OCI-LY7 (cell line): ENCODE data around the gene ARRDC3. TPM values are rescaled to one million over a fixed set of nuclear protein-coding genes. Genes with fewer than 3 reads are reported as not detected.

Experiments used
- BruUV-seq: library from RNA; stranded (reverse); fragments of 400-500 nt; replicated peaks from 2 replicates; lab custom pipeline; 2021; lab: Mats Ljungman, UMichigan
- CTCF ChIA-PET: fragments of 300-600 bp; sonication (Branson Sonifier 250); formaldehyde crosslinking; loops from one replicate; lab custom pipeline; 2022; ENCODE audit warnings: antibody characterized with exemption; ENCODE audit not compliant: unreplicated experiment; lab: Charles Lee
- POLR2A ChIA-PET: fragments of 300-600 bp; sonication (Branson Sonifier 250); formaldehyde crosslinking; loops from one replicate; lab custom pipeline; 2022; ENCODE audit warnings: antibody characterized with exemption; lab: Charles Lee
- DNase-seq: peaks from one replicate; pipeline ENCODE4 v3.0.0-alpha.2; 2015; ENCODE audit warnings: low spot score
- H2AFZ ChIP-seq: fragments of 200-600 bp; sonication (generic), shearing (Covaris generic); 2 replicates; pipeline ENCODE4 v1.6.1; 2014; ENCODE audit warnings: mild to moderate bottlenecking, antibody characterized with exemption, low read length, moderate library complexity
- H3K27ac ChIP-seq: fragments of 200-600 bp; sonication (generic); 2 replicates; pipeline ENCODE4 v1.5.1; 2014; ENCODE audit warnings: mixed run types, low read depth, mild to moderate bottlenecking, moderate library complexity, low read length, inconsistent platforms; ENCODE audit not compliant: poor library complexity, severe bottlenecking
- H3K36me3 ChIP-seq: fragments of 200-600 bp; sonication (generic); 2 replicates; pipeline ENCODE4 v1.6.1; 2014; ENCODE audit warnings: mild to moderate bottlenecking, antibody characterized with exemption, low read length, moderate library complexity, mixed read lengths; ENCODE audit not compliant: insufficient read depth
- H3K4me1 ChIP-seq: fragments of 200-600 bp; sonication (generic); 2 replicates; pipeline ENCODE4 v1.5.1; 2014; ENCODE audit warnings: mild to moderate bottlenecking, low read length; ENCODE audit not compliant: insufficient read depth, poor library complexity, severe bottlenecking
- H3K4me2 ChIP-seq: fragments of 200-600 bp; sonication (generic); 2 replicates; pipeline ENCODE4 v1.6.1; 2014; ENCODE audit warnings: mild to moderate bottlenecking, low read length
- H3K4me3 ChIP-seq: fragments of 200-600 bp; sonication (generic); 2 replicates; pipeline ENCODE4 v1.5.1; 2014; ENCODE audit warnings: mild to moderate bottlenecking, low read depth, low read length; ENCODE audit not compliant: poor library complexity, severe bottlenecking
- H3K79me2 ChIP-seq: fragments of 200-600 bp; sonication (generic); 2 replicates; pipeline ENCODE4 v1.6.1; 2016; ENCODE audit warnings: low read depth, mild to moderate bottlenecking, low read length, moderate library complexity, mixed read lengths; ENCODE audit not compliant: insufficient read depth
- H3K9me2 ChIP-seq: fragments of 200-600 bp; sonication (generic); 2 replicates; pipeline ENCODE4 v1.6.1; 2016; ENCODE audit warnings: mild to moderate bottlenecking, low read length, mixed read lengths; ENCODE audit not compliant: insufficient read depth
- H3K9me3 ChIP-seq: fragments of 200-600 bp; sonication (generic); 2 replicates; pipeline ENCODE4 v1.6.1; 2014; ENCODE audit warnings: mild to moderate bottlenecking, mixed run types, low read length, mixed read lengths
- H4K20me1 ChIP-seq: fragments of 200-600 bp; sonication (generic); 2 replicates; pipeline ENCODE4 v1.6.1; 2014; ENCODE audit warnings: mild to moderate bottlenecking, antibody characterized with exemption, low read length, moderate library complexity, mixed read lengths; ENCODE audit not compliant: insufficient read depth
- EZH2phosphoT487 ChIP-seq: fragments of 200-600 bp; sonication (generic); IDR thresholded peaks from 2 replicates; pipeline ENCODE4 v1.6.1; 2018; ENCODE audit warnings: low read depth, borderline replicate concordance, mild to moderate bottlenecking, mixed run types, antibody characterized with exemption, low read length, moderate library complexity, mixed read lengths
- intact Hi-C: fragments of 100-400 bp; cut with micrococcal nuclease; formaldehyde crosslinking; loops from one replicate; pipeline ENCODE4 v1.10.0; 2022; ENCODE audit not compliant: unreplicated experiment
- total RNA-seq, 2 experiments: library from RNA; depleted of rRNA in 1 of 2; stranded (reverse); fragments of >200 nt in 1 of 2; shearing (Covaris generic) in 1 of 2; gene quantifications; 2 replicates each; pipeline ENCODE4 v1.2.3, GENCODE V29; 2014 to 2022
- TF ChIP-seq, protein P1 (sequence below): fragments of 200-600 bp; sonication (generic); conservative IDR thresholded peaks from 2 replicates; pipeline ENCODE4 v1.5.1; 2014; ENCODE audit warnings: mild to moderate bottlenecking, antibody characterized with exemption, low read length, moderate library complexity, mixed read lengths

The ARRDC3 gene
- total RNA-seq, 2 experiments from 2014 or later: 30.0 to 30.6 TPM

DNA sequence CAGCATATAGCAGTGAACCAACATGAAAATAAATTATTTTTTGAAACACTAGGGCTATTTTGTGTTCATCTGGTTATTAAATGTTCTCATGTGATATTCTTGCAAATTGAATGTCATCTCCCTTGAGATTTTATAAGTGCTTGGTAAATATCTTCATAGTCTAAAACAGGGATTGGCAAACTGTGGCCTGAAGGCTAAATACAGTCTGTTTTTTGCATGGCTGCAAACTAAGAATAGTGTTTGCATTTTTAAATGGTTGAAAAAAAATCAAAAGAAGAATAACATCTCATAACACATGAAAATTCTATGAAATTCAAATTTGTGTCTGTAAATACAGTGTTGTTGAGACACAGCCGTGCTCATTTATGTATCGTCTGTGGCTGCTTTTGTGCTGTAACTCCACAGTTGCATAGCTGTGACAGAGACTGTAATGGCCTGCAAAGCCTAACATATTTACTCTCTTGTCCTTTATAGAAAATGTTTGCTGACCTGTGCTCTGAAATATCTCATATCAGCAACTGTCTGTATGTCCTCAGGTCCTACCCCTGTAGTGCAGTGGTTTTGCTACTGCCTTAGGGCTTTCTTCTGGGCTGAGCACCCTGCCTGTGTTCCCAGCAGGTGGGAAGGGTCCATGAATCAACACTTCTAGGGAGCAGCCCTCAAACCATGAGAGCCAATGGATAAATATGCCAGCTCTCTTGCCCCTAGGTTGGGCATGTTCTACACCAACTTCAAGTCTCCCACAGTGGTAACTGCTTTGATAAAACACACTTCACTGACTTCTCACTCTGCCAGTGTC is 41.7 kb upstream of the ARRDC3 start:
- no peaks in the 10 kb centered on the region for H3K9me3 ChIP-seq
- H3K4me2 ChIP-seq: no peak overlapping the region
- no peak overlapping the region for H3K27ac ChIP-seq
- H2AFZ ChIP-seq: no peak overlapping the region
- no peak for TF ChIP-seq EZH2phosphoT487
- TF ChIP-seq, protein P1, sequence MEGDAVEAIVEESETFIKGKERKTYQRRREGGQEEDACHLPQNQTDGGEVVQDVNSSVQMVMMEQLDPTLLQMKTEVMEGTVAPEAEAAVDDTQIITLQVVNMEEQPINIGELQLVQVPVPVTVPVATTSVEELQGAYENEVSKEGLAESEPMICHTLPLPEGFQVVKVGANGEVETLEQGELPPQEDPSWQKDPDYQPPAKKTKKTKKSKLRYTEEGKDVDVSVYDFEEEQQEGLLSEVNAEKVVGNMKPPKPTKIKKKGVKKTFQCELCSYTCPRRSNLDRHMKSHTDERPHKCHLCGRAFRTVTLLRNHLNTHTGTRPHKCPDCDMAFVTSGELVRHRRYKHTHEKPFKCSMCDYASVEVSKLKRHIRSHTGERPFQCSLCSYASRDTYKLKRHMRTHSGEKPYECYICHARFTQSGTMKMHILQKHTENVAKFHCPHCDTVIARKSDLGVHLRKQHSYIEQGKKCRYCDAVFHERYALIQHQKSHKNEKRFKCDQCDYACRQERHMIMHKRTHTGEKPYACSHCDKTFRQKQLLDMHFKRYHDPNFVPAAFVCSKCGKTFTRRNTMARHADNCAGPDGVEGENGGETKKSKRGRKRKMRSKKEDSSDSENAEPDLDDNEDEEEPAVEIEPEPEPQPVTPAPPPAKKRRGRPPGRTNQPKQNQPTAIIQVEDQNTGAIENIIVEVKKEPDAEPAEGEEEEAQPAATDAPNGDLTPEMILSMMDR: no peak
- CTCF ChIA-PET: no interaction called here
- no peak for DNase-seq
- POLR2A ChIA-PET: no interaction called here
- H3K4me1 ChIP-seq: no peaks in the 10 kb centered on the region
- no peaks in the 10 kb centered on the region for H4K20me1 ChIP-seq
- no peaks in the 10 kb centered on the region for H3K9me2 ChIP-seq
- H3K79me2 ChIP-seq: no peaks in the 10 kb centered on the region
- H3K36me3 ChIP-seq: no peaks in the 10 kb centered on the region
- intact Hi-C loops: no loop called here
- H3K4me3 ChIP-seq: no peak overlapping the region
- BruUV-seq: no TSS peak

DNA sequence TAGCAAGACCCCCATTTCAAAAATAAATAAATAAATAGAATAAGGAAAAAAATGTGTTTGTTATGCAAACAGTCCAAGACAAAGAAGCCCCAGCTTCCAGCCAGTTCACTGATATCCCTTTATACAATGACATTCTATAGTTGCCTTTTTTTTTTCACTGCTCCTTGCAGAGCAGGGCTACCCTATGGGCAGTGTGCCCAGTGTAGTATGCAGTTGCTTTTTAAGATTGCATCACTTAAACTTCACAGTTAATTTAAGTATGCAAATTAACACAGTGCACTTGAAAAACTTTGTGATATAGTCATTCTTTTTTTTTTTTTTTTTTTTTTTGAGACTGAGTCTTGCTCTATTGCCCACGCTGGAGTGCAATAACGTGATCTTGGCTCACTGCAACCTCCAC is 40.8 kb upstream of the ARRDC3 start:
- ChIA-PET CTCF (no interaction called here), POLR2A (interaction anchor here (1.3 kb wide), 1 partner anchor 241 kb away, joined by 3 read pairs; no protein-coding TSS in a partner anchor)
- no peaks in the 10 kb centered on the region for H3K4me1 ChIP-seq
- H3K27ac ChIP-seq: no peak overlapping the region
- TF ChIP-seq EZH2phosphoT487: no peak
- TF ChIP-seq, protein P1: no peak
- no peak for DNase-seq
- intact Hi-C loops: no loop called here
- no peaks in the 10 kb centered on the region for H3K9me2 ChIP-seq
- BruUV-seq: no TSS peak
- H2AFZ ChIP-seq: no peak overlapping the region
- no peaks in the 10 kb centered on the region for H3K9me3 ChIP-seq
- H3K79me2 ChIP-seq: no peaks in the 10 kb centered on the region
- 0 out of 2 replicates have a peak, but pooled peaks cover 5% of the 10 kb centered on the region for H4K20me1 ChIP-seq
- H3K36me3 ChIP-seq: no peaks in the 10 kb centered on the region
- no peak overlapping the region for H3K4me3 ChIP-seq
- H3K4me2 ChIP-seq: no peak overlapping the region

DNA sequence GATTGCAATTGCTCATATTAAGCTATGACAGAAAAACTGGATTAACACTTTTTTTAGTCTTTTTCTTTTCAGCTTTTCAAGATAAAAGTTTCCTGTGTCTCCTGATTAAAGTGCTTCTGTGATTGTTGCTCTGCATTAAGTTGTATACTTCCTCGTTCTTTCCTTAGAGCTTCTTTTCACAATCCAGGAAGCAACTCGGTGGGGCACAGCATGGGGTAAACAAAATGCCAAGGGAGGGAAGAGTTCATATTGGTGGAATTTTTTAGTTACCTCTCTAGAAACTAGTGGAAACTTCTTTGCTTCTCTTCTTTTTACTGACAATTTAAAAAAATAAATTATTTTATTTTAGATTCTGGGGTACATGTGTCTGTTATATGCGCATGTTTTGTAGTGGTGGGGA is 37.8 kb upstream of the ARRDC3 start:
- ChIA-PET POLR2A (no interaction called here), CTCF (no interaction called here)
- no peak overlapping the region for H2AFZ ChIP-seq

More for the DNA sequence above, 37.8 kb upstream of the ARRDC3 start:
- no peak for TF ChIP-seq EZH2phosphoT487
- TF ChIP-seq, protein P1: no peak
- Histone ChIP-seq H3K27ac (no peak overlapping the region), H3K4me2 (no peak overlapping the region), H3K4me1 (no peaks in the 10 kb centered on the region), H3K36me3 (no peaks in the 10 kb centered on the region), H3K9me3 (no peaks in the 10 kb centered on the region), H3K4me3 (no peak overlapping the region), H3K9me2 (no peaks in the 10 kb centered on the region), H3K79me2 (no peaks in the 10 kb centered on the region), H4K20me1 (0 out of 2 replicates have a peak, but pooled peaks cover 5% of the 10 kb centered on the region)
- BruUV-seq: no TSS peak
- intact Hi-C loops: no loop called here
- DNase-seq: no peak
